Fibroblast of pulmonary artery (primary cell): ENCODE results near the gene BEND7.

ENCODE experiments used
- DNase-seq: peaks from one replicate; pipeline ENCODE4 v3.0.0-alpha.2; 2010; ENCODE audit warnings: low read depth
- H3K4me3 ChIP-seq: replicated peaks from 2 replicates; pipeline ENCODE4 v1.5.1; 2011; ENCODE audit warnings: low read depth, mild to moderate bottlenecking, control low read depth, low read length, moderate library complexity
- TF ChIP-seq, protein P1 (sequence below): IDR thresholded peaks from 2 replicates; pipeline ENCODE4 v1.5.1; 2011; ENCODE audit warnings: mild to moderate bottlenecking, control low read depth, low read length, inconsistent platforms; ENCODE audit errors: missing control alignments

Gene BEND7

GRCh38 chr10:13496931-13497330 lies 31.9 kb downstream of the BEND7 start:
- TF ChIP-seq, protein P1, sequence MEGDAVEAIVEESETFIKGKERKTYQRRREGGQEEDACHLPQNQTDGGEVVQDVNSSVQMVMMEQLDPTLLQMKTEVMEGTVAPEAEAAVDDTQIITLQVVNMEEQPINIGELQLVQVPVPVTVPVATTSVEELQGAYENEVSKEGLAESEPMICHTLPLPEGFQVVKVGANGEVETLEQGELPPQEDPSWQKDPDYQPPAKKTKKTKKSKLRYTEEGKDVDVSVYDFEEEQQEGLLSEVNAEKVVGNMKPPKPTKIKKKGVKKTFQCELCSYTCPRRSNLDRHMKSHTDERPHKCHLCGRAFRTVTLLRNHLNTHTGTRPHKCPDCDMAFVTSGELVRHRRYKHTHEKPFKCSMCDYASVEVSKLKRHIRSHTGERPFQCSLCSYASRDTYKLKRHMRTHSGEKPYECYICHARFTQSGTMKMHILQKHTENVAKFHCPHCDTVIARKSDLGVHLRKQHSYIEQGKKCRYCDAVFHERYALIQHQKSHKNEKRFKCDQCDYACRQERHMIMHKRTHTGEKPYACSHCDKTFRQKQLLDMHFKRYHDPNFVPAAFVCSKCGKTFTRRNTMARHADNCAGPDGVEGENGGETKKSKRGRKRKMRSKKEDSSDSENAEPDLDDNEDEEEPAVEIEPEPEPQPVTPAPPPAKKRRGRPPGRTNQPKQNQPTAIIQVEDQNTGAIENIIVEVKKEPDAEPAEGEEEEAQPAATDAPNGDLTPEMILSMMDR: no peak
- no peak for DNase-seq
- no peak overlapping the region for H3K4me3 ChIP-seq

- H3K4me3 ChIP-seq: no peak overlapping the region
- no peak for DNase-seq
- TF ChIP-seq, protein P1: no peak
Measured at GRCh38 chr10:13496164-13496563, 32.6 kb downstream of the BEND7 start.

DNA sequence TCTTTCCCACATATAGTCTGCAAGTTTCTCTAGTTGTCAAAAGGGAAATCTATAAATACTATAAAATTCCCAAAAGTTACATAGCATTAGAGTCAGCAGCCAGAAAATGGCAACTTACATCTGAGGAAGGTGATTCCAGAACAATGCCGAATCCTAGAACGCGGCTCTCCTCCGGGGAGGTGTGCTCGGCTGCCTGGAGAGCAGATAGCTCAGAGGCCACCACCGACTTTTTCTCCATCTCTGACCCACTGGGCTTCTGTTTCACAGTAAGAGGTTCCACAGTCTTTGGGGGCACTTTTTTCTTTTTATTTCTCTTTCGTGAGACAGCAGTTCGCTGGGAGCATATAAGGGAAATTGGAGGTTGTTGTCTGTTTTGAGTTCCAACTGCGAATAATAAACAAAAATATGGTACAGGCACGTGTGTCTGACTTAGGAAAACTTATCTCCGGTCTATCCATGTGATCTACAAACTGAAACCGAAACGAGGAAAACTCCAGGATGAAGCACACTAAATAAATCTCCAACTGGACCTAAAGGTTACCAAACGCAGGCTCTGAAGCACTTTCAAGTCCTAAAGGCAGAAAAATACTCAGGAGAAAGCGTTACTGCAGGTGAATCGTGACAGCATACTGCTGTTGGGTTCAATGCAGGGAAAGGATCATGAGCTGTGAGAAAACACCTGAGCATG lies 36.2 kb downstream of the BEND7 start:
- no peak for DNase-seq
- TF ChIP-seq, protein P1: no peak
- H3K4me3 ChIP-seq: no peak overlapping the region

DNA sequence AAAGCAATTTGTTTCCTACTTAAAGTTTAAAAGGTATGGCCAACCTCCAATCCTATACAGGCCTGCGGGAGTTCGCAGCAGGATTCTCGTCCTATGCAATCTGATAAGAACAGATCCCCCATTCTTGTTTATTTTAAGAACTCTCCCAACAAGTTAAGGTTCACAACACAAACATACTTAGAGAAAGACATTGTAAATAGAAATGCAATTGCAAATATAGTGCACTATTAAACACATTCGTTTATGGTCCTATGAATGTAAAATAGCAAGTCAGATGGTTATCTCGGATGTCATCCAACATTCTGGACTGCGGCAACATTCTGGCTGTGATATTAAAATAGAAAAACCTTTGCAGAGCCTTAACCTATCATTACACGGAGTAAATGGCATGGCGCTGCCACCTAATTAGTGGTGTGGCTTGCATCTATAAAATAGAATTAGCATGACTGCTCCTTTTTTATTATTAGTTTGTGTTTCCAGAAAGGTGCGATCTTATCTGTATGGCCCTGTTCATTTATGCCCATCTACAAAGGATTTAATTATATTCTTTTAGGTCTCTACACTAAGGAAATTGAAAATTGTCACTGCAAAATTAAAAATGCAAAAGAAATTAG lies 37.0 kb downstream of the BEND7 start:
- TF ChIP-seq, protein P1: no peak
- no peak overlapping the region for H3K4me3 ChIP-seq
- DNase-seq: no peak

GRCh38 chr10:13490503-13490902 lies 38.3 kb downstream of the BEND7 start:
- TF ChIP-seq, protein P1: no peak
- no peak overlapping the region for H3K4me3 ChIP-seq
- no peak for DNase-seq

DNA sequence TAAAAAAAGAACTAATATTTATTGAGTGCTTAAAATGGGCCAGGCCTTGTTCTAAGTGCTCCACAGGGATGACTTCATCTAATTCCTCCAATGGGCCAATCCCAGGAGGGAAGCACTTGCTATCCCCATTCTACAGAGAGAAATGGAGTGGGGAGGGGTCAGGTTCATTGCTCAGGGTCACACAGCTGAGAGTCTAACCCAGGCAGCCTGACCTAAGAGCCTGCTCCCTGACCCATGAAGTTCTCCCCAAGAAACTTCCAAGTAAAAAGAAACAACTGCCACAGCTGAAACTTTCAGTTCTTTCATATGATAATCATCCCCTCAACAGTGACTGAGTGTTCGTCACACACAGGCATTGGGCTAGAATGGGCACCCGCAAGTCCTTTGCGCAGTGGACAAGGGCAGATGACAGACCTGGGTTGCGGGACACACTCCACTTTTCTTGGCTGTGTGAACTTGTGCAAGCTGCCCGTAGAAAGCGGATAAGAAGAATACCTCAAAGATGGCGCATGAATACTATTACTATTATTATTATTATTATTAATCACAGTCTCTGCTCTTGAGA lies 39.7 kb downstream of the BEND7 start:
- H3K4me3 ChIP-seq: no peak overlapping the region
- no peak for DNase-seq
- TF ChIP-seq, protein P1: no peak
